Jurkat, Clone E6-1 (cell line): Measurements from ENCODE around the gene KAT2A.
A peak's percentile ranks its signal among the peaks of the same experiment; 100 is the strongest.

Source experiments
- DNase-seq: peaks from one replicate; pipeline ENCODE4 v3.0.0-alpha.2; 2011; ENCODE audit warnings: low read depth, low spot score
- H3K4me3 ChIP-seq: 2 replicates; pipeline ENCODE4 v1.5.1; 2011; ENCODE audit warnings: mild to moderate bottlenecking, low read length, control low read depth, moderate library complexity

Gene KAT2A

GRCh38 chr17:42117397-42118125 is 3.6 kb downstream of the KAT2A start:
- DNase-seq: no peak
- no peak overlapping the region for H3K4me3 ChIP-seq

- peak; percentile 79 for DNase-seq
- no peak overlapping the region for H3K4me3 ChIP-seq
Observed at GRCh38 chr17:42116705-42117396, 4.3 kb downstream of the KAT2A start.

GRCh38 chr17:42114118-42114517 is 7.0 kb downstream of the KAT2A start:
- no peak overlapping the region for H3K4me3 ChIP-seq
- no peak for DNase-seq

GRCh38 chr17:42113293-42114069 is 7.7 kb downstream of the KAT2A start:
- H3K4me3 ChIP-seq: no peak overlapping the region
- no peak for DNase-seq

- peak; percentile 95 for DNase-seq
- peak within 1 kb of the TSS; percentile 77 for H3K4me3 ChIP-seq
Observed at GRCh38 chr17:42112552-42113176, 8.5 kb downstream of the KAT2A start, which contains the start of gene DHX58. TSS of gene DHX58 (minus strand) at chr17:42112714. CDS start at chr17:42111892, 822 bp downstream.

GRCh38 chr17:42111871-42112551 is 9.2 kb downstream of the KAT2A start:
- DNase-seq: no peak
- peak overlapping the region; percentile 77 for H3K4me3 ChIP-seq

- no peak for DNase-seq
- H3K4me3 ChIP-seq: peak overlapping the region; percentile 77
Observed at GRCh38 chr17:42111265-42111636, 9.9 kb downstream of the KAT2A start.

- H3K4me3 ChIP-seq: peak overlapping the region; percentile 77
- peak; percentile 90 for DNase-seq
Observed at GRCh38 chr17:42110301-42111264, 10.6 kb downstream of the KAT2A start.

GRCh38 chr17:42109086-42109485 is 12.1 kb downstream of the KAT2A start:
- DNase-seq: no peak
- H3K4me3 ChIP-seq: no peak overlapping the region

- DNase-seq: peak; percentile 85
- H3K4me3 ChIP-seq: peak overlapping the region; percentile 37
Observed at GRCh38 chr17:42107597-42108576, 13.3 kb downstream of the KAT2A start.

- DNase-seq: no peak
- no peak overlapping the region for H3K4me3 ChIP-seq
Observed at GRCh38 chr17:42107124-42107523, 14.0 kb downstream of the KAT2A start.

GRCh38 chr17:42106009-42106408 is 15.2 kb downstream of the KAT2A start:
- DNase-seq: no peak
- no peak overlapping the region for H3K4me3 ChIP-seq

- H3K4me3 ChIP-seq: no peak overlapping the region
- no peak for DNase-seq
Observed at GRCh38 chr17:42104264-42104663, 16.9 kb downstream of the KAT2A start.

GRCh38 chr17:42103221-42103954 is 17.8 kb downstream of the KAT2A start:
- no peak overlapping the region for H3K4me3 ChIP-seq
- no peak for DNase-seq

- DNase-seq: no peak
- H3K4me3 ChIP-seq: no peak overlapping the region
Observed at GRCh38 chr17:42101513-42102292, 19.5 kb downstream of the KAT2A start.
